Measurements from ENCODE around the gene STRA6. TPM values are rescaled to one million over a fixed set of nuclear protein-coding genes. Genes with fewer than 3 reads are reported as not detected.

STRA6 gene
- total RNA-seq, 6 experiments from 2014 or later = 0.12 TPM; not detected in 5

GRCh38 chr15:74172701-74173379, 29.7 kb downstream of the STRA6 start:
- 62% methylated on average over 11 of the region's 13 CpGs for WGBS (ENCODE audit: insufficient coverage, low coverage, low lambda C conversion rate, missing lambda C conversion rate)
- peak; percentile 25 to 65 (median 34) for ATAC-seq
- no peaks in the 10 kb centered on the region for H3K4me1 ChIP-seq

GRCh38 chr15:74171965-74172541, 30.5 kb downstream of the STRA6 start:
- Histone ChIP-seq H3K4me3 (no peak overlapping the region), H3K27me3 (no peaks in the 10 kb centered on the region), H3K27ac (no peak overlapping the region), H3K4me1 (no peaks in the 10 kb centered on the region), H3K36me3 (no peaks in the 10 kb centered on the region), H3K9me3 (no peaks in the 10 kb centered on the region)
- WGBS (ENCODE audit: insufficient coverage, low coverage, low lambda C conversion rate, missing lambda C conversion rate) = 43% methylated on average over 1 of the region's 1 CpG
- intact Hi-C loops (cut with DNase I) = no loop called here
- TF ChIP-seq POLR2A (IDR thresholded peaks at IDR 0.05) (no peak), CTCF (IDR thresholded peaks at IDR 0.05) (no peak)
- ATAC-seq (no peak), DNase-seq (no peak)

More at GRCh38 chr15:74172701-74173379, 29.7 kb downstream of the STRA6 start:
- no peaks in the 10 kb centered on the region for H3K27me3 ChIP-seq
- H3K36me3 ChIP-seq = no peaks in the 10 kb centered on the region
- H3K27ac ChIP-seq = peak overlapping the region in 1 of 3 donors; percentile 37
- no peak overlapping the region for H3K4me3 ChIP-seq
- DNase-seq = peak in 1 of 3 donors; percentile 40
- H3K9me3 ChIP-seq = no peaks in the 10 kb centered on the region
- TF ChIP-seq CTCF (IDR thresholded peaks at IDR 0.05) (no peak), POLR2A (IDR thresholded peaks at IDR 0.05) (no peak)
- intact Hi-C loops (cut with DNase I) = no loop called here

- DNase-seq (no peak), ATAC-seq (no peak)
- Histone ChIP-seq H3K4me1 (no peaks in the 10 kb centered on the region), H3K27me3 (no peaks in the 10 kb centered on the region), H3K4me3 (no peak overlapping the region), H3K9me3 (no peaks in the 10 kb centered on the region), H3K27ac (no peak overlapping the region), H3K36me3 (no peaks in the 10 kb centered on the region)
- TF ChIP-seq POLR2A (IDR thresholded peaks at IDR 0.05) (no peak), CTCF (IDR thresholded peaks at IDR 0.05) (no peak)
- intact Hi-C loops (cut with DNase I) = no loop called here
- WGBS (ENCODE audit: insufficient coverage, low coverage, low lambda C conversion rate, missing lambda C conversion rate) = 40% methylated on average over 1 of the region's 7 CpGs
Observed at GRCh38 chr15:74170875-74171578, 31.6 kb downstream of the STRA6 start.

- H3K27ac ChIP-seq = no peak overlapping the region
- H3K4me3 ChIP-seq = no peak overlapping the region
- H3K9me3 ChIP-seq = no peaks in the 10 kb centered on the region
- H3K27me3 ChIP-seq = no peaks in the 10 kb centered on the region
- H3K36me3 ChIP-seq = no peaks in the 10 kb centered on the region
- intact Hi-C loops (cut with DNase I) = no loop called here
- TF ChIP-seq POLR2A (IDR thresholded peaks at IDR 0.05) (no peak), CTCF (IDR thresholded peaks at IDR 0.05) (no peak)
- DNase-seq (no peak), ATAC-seq (no peak)
- 78% methylated on average over 6 of the region's 15 CpGs for WGBS (ENCODE audit: insufficient coverage, low coverage, low lambda C conversion rate, missing lambda C conversion rate)
- H3K4me1 ChIP-seq = no peaks in the 10 kb centered on the region
Observed at GRCh38 chr15:74170071-74170844, 32.3 kb downstream of the STRA6 start.
